Rectal smooth muscle tissue (tissue), 1 donor: ENCODE data around the gene ADGRE2.

Source experiments
- H3K27ac ChIP-seq: one replicate; pipeline ENCODE4 v1.7.0; 2013; ENCODE audit warnings: low read depth, low read length, inconsistent platforms
- H3K27me3 ChIP-seq: one replicate; pipeline ENCODE4 v1.7.0; 2013; ENCODE audit warnings: low read length; ENCODE audit not compliant: control insufficient read depth, insufficient read depth
- H3K36me3 ChIP-seq: one replicate; pipeline ENCODE4 v1.7.0; 2013; ENCODE audit warnings: low read length; ENCODE audit not compliant: control insufficient read depth, insufficient read depth
- H3K4me1 ChIP-seq: one replicate; pipeline ENCODE4 v1.7.0; 2013; ENCODE audit warnings: low read length; ENCODE audit not compliant: control insufficient read depth, insufficient read depth
- H3K4me3 ChIP-seq: one replicate; pipeline ENCODE4 v1.7.0; 2013; ENCODE audit warnings: low read length
- H3K9ac ChIP-seq: one replicate; pipeline ENCODE4 v1.7.0; 2013; ENCODE audit warnings: low read length

ADGRE2 gene

GRCh38 chr19:14718522-14719116 is 59.7 kb downstream of the ADGRE2 start:
- H3K4me1 ChIP-seq, result no peaks in the 10 kb centered on the region
- H3K4me3 ChIP-seq, result peak overlapping the region; percentile 12
- no peak overlapping the region for H3K27ac ChIP-seq
- H3K9ac ChIP-seq, result no peak overlapping the region
- H3K27me3 ChIP-seq, result no peaks in the 10 kb centered on the region
- H3K36me3 ChIP-seq, result peaks cover 46% of the 10 kb centered on the region

GRCh38 chr19:14715841-14716240 is 62.5 kb downstream of the ADGRE2 start:
- Histone ChIP-seq H3K4me1 (no peaks in the 10 kb centered on the region), H3K27me3 (no peaks in the 10 kb centered on the region), H3K36me3 (peaks cover 48% of the 10 kb centered on the region), H3K9ac (no peak overlapping the region), H3K4me3 (no peak overlapping the region), H3K27ac (no peak overlapping the region)

GRCh38 chr19:14704450-14704849 is 73.9 kb downstream of the ADGRE2 start:
- H3K9ac ChIP-seq, result no peak overlapping the region
- H3K4me1 ChIP-seq, result no peaks in the 10 kb centered on the region
- H3K27me3 ChIP-seq, result no peaks in the 10 kb centered on the region
- H3K27ac ChIP-seq, result no peak overlapping the region
- H3K4me3 ChIP-seq, result no peak overlapping the region
- H3K36me3 ChIP-seq, result peaks cover 67% of the 10 kb centered on the region

- H3K9ac ChIP-seq, result no peak overlapping the region
- H3K36me3 ChIP-seq, result peaks cover 71% of the 10 kb centered on the region
- H3K27ac ChIP-seq, result no peak overlapping the region
- H3K4me1 ChIP-seq, result no peaks in the 10 kb centered on the region
- no peak overlapping the region for H3K4me3 ChIP-seq
- no peaks in the 10 kb centered on the region for H3K27me3 ChIP-seq
Measured at GRCh38 chr19:14703833-14704232, 74.5 kb downstream of the ADGRE2 start.

- no peak overlapping the region for H3K9ac ChIP-seq
- no peaks in the 10 kb centered on the region for H3K4me1 ChIP-seq
Measured at GRCh38 chr19:14700711-14701375, 77.5 kb downstream of the ADGRE2 start.

GRCh38 chr19:14699641-14700040 is 78.7 kb downstream of the ADGRE2 start:
- H3K27ac ChIP-seq, result no peak overlapping the region
- H3K4me3 ChIP-seq, result no peak overlapping the region
- no peaks in the 10 kb centered on the region for H3K27me3 ChIP-seq
- peaks cover 61% of the 10 kb centered on the region for H3K36me3 ChIP-seq
- no peaks in the 10 kb centered on the region for H3K4me1 ChIP-seq
- no peak overlapping the region for H3K9ac ChIP-seq

More at GRCh38 chr19:14700711-14701375, 77.5 kb downstream of the ADGRE2 start:
- H3K27ac ChIP-seq, result no peak overlapping the region
- H3K36me3 ChIP-seq, result peaks cover 63% of the 10 kb centered on the region
- no peaks in the 10 kb centered on the region for H3K27me3 ChIP-seq
- H3K4me3 ChIP-seq, result no peak overlapping the region

GRCh38 chr19:14695471-14695870 is 82.9 kb downstream of the ADGRE2 start:
- H3K4me3 ChIP-seq, result no peak overlapping the region
- no peaks in the 10 kb centered on the region for H3K4me1 ChIP-seq
- H3K27me3 ChIP-seq, result no peaks in the 10 kb centered on the region
- H3K27ac ChIP-seq, result no peak overlapping the region
- no peak overlapping the region for H3K9ac ChIP-seq
- peaks cover 31% of the 10 kb centered on the region for H3K36me3 ChIP-seq

GRCh38 chr19:14694641-14695266 is 83.6 kb downstream of the ADGRE2 start:
- Histone ChIP-seq H3K27me3 (no peaks in the 10 kb centered on the region), H3K9ac (no peak overlapping the region), H3K27ac (no peak overlapping the region), H3K4me1 (no peaks in the 10 kb centered on the region), H3K4me3 (no peak overlapping the region), H3K36me3 (peaks cover 24% of the 10 kb centered on the region)

GRCh38 chr19:14689598-14690503 is 88.5 kb downstream of the ADGRE2 start, which contains the start of gene ZNF333:
Gene ZNF333, plus strand, starts transcription at chr19:14690048. Its CDS starts 3,444 bp downstream, at chr19:14693492.
- no peaks in the 10 kb centered on the region for H3K27me3 ChIP-seq
- peak within 1 kb of the TSS; percentile 86 for H3K4me3 ChIP-seq
- H3K9ac ChIP-seq, result peak within 1 kb of the TSS; percentile 66
- no peaks in the 10 kb centered on the region for H3K4me1 ChIP-seq
- peak within 1 kb of the TSS; percentile 94 for H3K27ac ChIP-seq
- peaks cover 5% of the 10 kb centered on the region for H3K36me3 ChIP-seq

- Histone ChIP-seq H3K36me3 (no peaks in the 10 kb centered on the region), H3K27ac (no peak overlapping the region), H3K4me3 (no peak overlapping the region), H3K27me3 (no peaks in the 10 kb centered on the region), H3K4me1 (no peaks in the 10 kb centered on the region), H3K9ac (no peak overlapping the region)
Measured at GRCh38 chr19:14686411-14686810, 91.9 kb downstream of the ADGRE2 start.

GRCh38 chr19:14683439-14683838 is 94.9 kb downstream of the ADGRE2 start:
- H3K36me3 ChIP-seq, result no peaks in the 10 kb centered on the region
- no peak overlapping the region for H3K4me3 ChIP-seq
- no peaks in the 10 kb centered on the region for H3K27me3 ChIP-seq
- H3K4me1 ChIP-seq, result no peaks in the 10 kb centered on the region
- no peak overlapping the region for H3K27ac ChIP-seq
- no peak overlapping the region for H3K9ac ChIP-seq
